B cell (primary cell): ENCODE results near the gene CPLX1. TPM values are rescaled to one million over a fixed set of nuclear protein-coding genes. Genes with fewer than 3 reads are reported as not detected.

Source experiments
- ATAC-seq: fragments of 200-7000 bp; cut with Tn5 transposase; one replicate; pipeline ENCODE4 v1.10.0; 2021; ENCODE audit warnings: low read depth, mild to moderate bottlenecking, moderate number of reproducible peaks, moderate library complexity
- CTCF ChIA-PET: fragments of 350-600 bp; sonication (Branson Sonifier 250); formaldehyde crosslinking; loops from one replicate; lab custom pipeline; 2021; ENCODE audit warnings: antibody characterized with exemption, inconsistent platforms; lab: Charles Lee
- POLR2A ChIA-PET: fragments of 350-600 bp; sonication (Branson Sonifier 250); formaldehyde crosslinking; loops from one replicate; lab custom pipeline; 2021; ENCODE audit warnings: antibody characterized with exemption; lab: Charles Lee
- DNase-seq: peaks from one replicate; pipeline ENCODE4 v3.0.0; 2013
- H2AFZ ChIP-seq: 2 replicates; pipeline ENCODE4 v1.6.1; 2012; ENCODE audit warnings: mild to moderate bottlenecking, low read depth, low read length; ENCODE audit not compliant: insufficient read depth, poor library complexity, severe bottlenecking
- H3K27ac ChIP-seq, 2 donors: 1 replicate in 1 of 2; 2 replicates in 1 of 2; pipeline ENCODE4 v1.5.1; 2012 to 2013; ENCODE audit warnings: low read length in 2 of 2, mild to moderate bottlenecking in 2 of 2, moderate library complexity in 1 of 2
- H3K27me3 ChIP-seq, 4 experiments: fragments of 200-600 bp in 1 of 4; sonication (generic) in 1 of 4; replicated peaks in 1 of 4; 1 replicate in 2 of 4; 2 replicates in 2 of 4; pipeline versions ENCODE4 v1.6.1 to v1.7.0; 2013 to 2016; ENCODE audit warnings: low read length in 3 of 4, mild to moderate bottlenecking in 2 of 4, mixed read lengths in 1 of 4, moderate library complexity in 1 of 4; ENCODE audit not compliant: insufficient read depth in 4 of 4, control insufficient read depth in 3 of 4; ENCODE audit errors: control extremely low read depth in 1 of 4
- H3K36me3 ChIP-seq, 2 experiments: replicated peaks in 1 of 2; 1 replicate in 1 of 2; 2 replicates in 1 of 2; pipeline versions ENCODE4 v1.6.1 to v1.7.1; 2013; ENCODE audit warnings: low read length in 1 of 2; ENCODE audit not compliant: insufficient read depth in 2 of 2, control insufficient read depth in 1 of 2; ENCODE audit errors: control extremely low read depth in 1 of 2, extremely low read depth in 1 of 2
- H3K4me1 ChIP-seq, 2 donors: fragments of 200-600 bp in 1 of 2; sonication (generic) in 1 of 2; 1 replicate in 1 of 2; 2 replicates in 1 of 2; pipeline versions ENCODE4 v1.5.1 to v1.6.1; 2013 to 2017; ENCODE audit warnings: low read length in 2 of 2; ENCODE audit not compliant: control insufficient read depth in 2 of 2, insufficient read depth in 2 of 2
- H3K4me2 ChIP-seq: replicated peaks from 2 replicates; pipeline ENCODE3; 2012; ENCODE audit warnings: mild to moderate bottlenecking, low read depth, low read length; ENCODE audit not compliant: poor library complexity, severe bottlenecking
- H3K4me3 ChIP-seq, 5 experiments: fragments of 200-600 bp in 1 of 5; sonication (generic) in 1 of 5; 1 replicate in 3 of 5; 2 replicates in 2 of 5; pipeline versions ENCODE4 v1.5.1 to v1.7.0; 2011 to 2016; ENCODE audit warnings: low read length in 4 of 5, mild to moderate bottlenecking in 4 of 5, low read depth in 2 of 5, control low read depth in 1 of 5, moderate library complexity in 1 of 5; ENCODE audit not compliant: insufficient read depth in 1 of 5; ENCODE audit errors: control extremely low read depth in 1 of 5, extremely low read depth in 1 of 5
- H3K79me2 ChIP-seq: fragments of 200-600 bp; sonication (generic); one replicate; pipeline ENCODE4 v1.6.0; 2016; ENCODE audit warnings: low read length; ENCODE audit not compliant: control insufficient read depth, insufficient read depth
- H3K9ac ChIP-seq: fragments of 200-600 bp; sonication (generic); 2 replicates; pipeline ENCODE4 v1.6.1; 2017; ENCODE audit warnings: mild to moderate bottlenecking, low read length, moderate library complexity
- H3K9me3 ChIP-seq, 3 donors: one replicate each; pipeline versions ENCODE4 v1.6.1 to v1.7.1; 2013; ENCODE audit warnings: low read length in 2 of 3; ENCODE audit not compliant: control insufficient read depth in 2 of 3, insufficient read depth in 1 of 3; ENCODE audit errors: control extremely low read depth in 1 of 3
- H4K20me1 ChIP-seq: 2 replicates; pipeline ENCODE4 v1.6.0; 2012; ENCODE audit warnings: mild to moderate bottlenecking, low read length; ENCODE audit not compliant: insufficient read depth, control insufficient read depth, poor library complexity, severe bottlenecking
- H3K27ac Mint-ChIP-seq: one replicate; pipeline ENCODE4 v1.8.0; 2021; ENCODE audit warnings: mixed read lengths
- H3K27me3 Mint-ChIP-seq: one replicate; pipeline ENCODE4 v1.8.0; 2021; ENCODE audit warnings: mixed read lengths
- H3K4me1 Mint-ChIP-seq: one replicate; pipeline ENCODE4 v1.8.0; 2021; ENCODE audit warnings: mixed read lengths
- H3K4me3 Mint-ChIP-seq: one replicate; pipeline ENCODE4 v1.8.0; 2021; ENCODE audit warnings: mixed read lengths
- H3K9me3 Mint-ChIP-seq: one replicate; pipeline ENCODE4 v1.8.0; 2022; ENCODE audit warnings: mixed read lengths; ENCODE audit not compliant: insufficient read depth
- CTCF ChIP-seq: fragments of 200-600 bp; IDR thresholded peaks from one replicate; pipeline ENCODE4 v1.8.0; 2022; ENCODE audit warnings: antibody characterized with exemption, mild to moderate bottlenecking
- EZH2 ChIP-seq: IDR thresholded peaks from 2 replicates; pipeline ENCODE4 v1.6.1; 2012; ENCODE audit warnings: borderline replicate concordance, low read depth, mild to moderate bottlenecking, moderate library complexity, low read length; ENCODE audit not compliant: insufficient read depth, poor library complexity, severe bottlenecking
- WGBS: methylation state at CpG from one replicate; pipeline ENCODE4 v1.1.5; 2013; ENCODE audit warnings: missing lambda C conversion rate; ENCODE audit not compliant: insufficient coverage; 5-methylcytosine and 5-hydroxymethylcytosine counted together
- intact Hi-C: fragments of 100-400 bp; cut with micrococcal nuclease; formaldehyde crosslinking; loops from one replicate; pipeline ENCODE4 v1.10.0; 2022
- polyA plus RNA-seq: library from polyadenylated mRNA; depleted of rRNA; stranded (reverse); fragments of >200 nt; gene quantifications from 2 replicates; pipeline ENCODE4 v1.2.3, GENCODE V29; 2012
- total RNA-seq, 2 donors: library from RNA; stranded (reverse); fragments of 120-200 nt in 1 of 2; gene quantifications; 1 replicate in 1 of 2; 2 replicates in 1 of 2; pipeline versions ENCODE4 v1.2.3 to v1.2.4, GENCODE V29; 2013 to 2022

CPLX1 gene
- total and polyA plus RNA-seq, 2 donors (not counting 1 experiment from before 2014, with no cell fraction given), result not detected

GRCh38 chr4:821631-822030, 4.3 kb downstream of the CPLX1 start:
- DNase-seq (no peak), ATAC-seq (no peak)
- H3K27me3 ChIP-seq, result peaks cover 0 to 60% (median 20%) of the 10 kb centered on the region in 4 experiments
- H3K27me3 Mint-ChIP-seq, result peaks cover 38% of the 10 kb centered on the region
- no peak overlapping the region for H2AFZ ChIP-seq
- H3K4me1 ChIP-seq, result peaks cover 10 to 18% of the 10 kb centered on the region in 2 donors
- no peak overlapping the region for H3K27ac Mint-ChIP-seq
- no peak overlapping the region for H3K4me3 ChIP-seq
- POLR2A ChIA-PET, result no interaction called here
- no peaks in the 10 kb centered on the region for H3K36me3 ChIP-seq
- H3K4me3 Mint-ChIP-seq, result no peak overlapping the region
- no peaks in the 10 kb centered on the region for H4K20me1 ChIP-seq
- intact Hi-C loops, result no loop called here
- no peak overlapping the region for H3K9ac ChIP-seq
- TF ChIP-seq EZH2, result no peak
- no peak for TF ChIP-seq CTCF
- H3K4me1 Mint-ChIP-seq, result no peaks in the 10 kb centered on the region
- peaks cover 0 to 32% (median 0%) of the 10 kb centered on the region in 3 donors for H3K9me3 ChIP-seq
- H3K27ac ChIP-seq, result no peak overlapping the region
- H3K79me2 ChIP-seq, result no peaks in the 10 kb centered on the region
- no peak overlapping the region for H3K4me2 ChIP-seq
- 73% methylated on average over 16 of the region's 16 CpGs for WGBS
- CTCF ChIA-PET, result no interaction called here
- H3K9me3 Mint-ChIP-seq, result no peaks in the 10 kb centered on the region

- Histone ChIP-seq H3K27ac (no peak overlapping the region), H3K4me2 (no peak overlapping the region), H3K79me2 (no peaks in the 10 kb centered on the region), H3K9me3 (peaks cover 0 to 32% (median 0%) of the 10 kb centered on the region in 3 donors), H3K9ac (no peak overlapping the region), H3K4me1 (peaks cover 8 to 18% of the 10 kb centered on the region in 2 donors), H3K36me3 (no peaks in the 10 kb centered on the region), H3K4me3 (no peak overlapping the region), H4K20me1 (no peaks in the 10 kb centered on the region), H2AFZ (no peak overlapping the region), H3K27me3 (peaks cover 0 to 59% (median 21%) of the 10 kb centered on the region in 4 experiments)
- ChIA-PET POLR2A (no interaction called here), CTCF (no interaction called here)
- Mint-ChIP-seq H3K4me1 (no peaks in the 10 kb centered on the region), H3K27ac (no peak overlapping the region), H3K27me3 (peaks cover 41% of the 10 kb centered on the region), H3K9me3 (no peaks in the 10 kb centered on the region), H3K4me3 (no peak overlapping the region)
- ATAC-seq (no peak), DNase-seq (no peak)
- TF ChIP-seq EZH2 (no peak), CTCF (no peak)
- 87% methylated on average over 20 of the region's 22 CpGs for WGBS
- intact Hi-C loops, result no loop called here
Measured at GRCh38 chr4:821181-821591, 4.7 kb downstream of the CPLX1 start.
